Measurements from ENCODE around the gene CSNK1G2.

DNA sequence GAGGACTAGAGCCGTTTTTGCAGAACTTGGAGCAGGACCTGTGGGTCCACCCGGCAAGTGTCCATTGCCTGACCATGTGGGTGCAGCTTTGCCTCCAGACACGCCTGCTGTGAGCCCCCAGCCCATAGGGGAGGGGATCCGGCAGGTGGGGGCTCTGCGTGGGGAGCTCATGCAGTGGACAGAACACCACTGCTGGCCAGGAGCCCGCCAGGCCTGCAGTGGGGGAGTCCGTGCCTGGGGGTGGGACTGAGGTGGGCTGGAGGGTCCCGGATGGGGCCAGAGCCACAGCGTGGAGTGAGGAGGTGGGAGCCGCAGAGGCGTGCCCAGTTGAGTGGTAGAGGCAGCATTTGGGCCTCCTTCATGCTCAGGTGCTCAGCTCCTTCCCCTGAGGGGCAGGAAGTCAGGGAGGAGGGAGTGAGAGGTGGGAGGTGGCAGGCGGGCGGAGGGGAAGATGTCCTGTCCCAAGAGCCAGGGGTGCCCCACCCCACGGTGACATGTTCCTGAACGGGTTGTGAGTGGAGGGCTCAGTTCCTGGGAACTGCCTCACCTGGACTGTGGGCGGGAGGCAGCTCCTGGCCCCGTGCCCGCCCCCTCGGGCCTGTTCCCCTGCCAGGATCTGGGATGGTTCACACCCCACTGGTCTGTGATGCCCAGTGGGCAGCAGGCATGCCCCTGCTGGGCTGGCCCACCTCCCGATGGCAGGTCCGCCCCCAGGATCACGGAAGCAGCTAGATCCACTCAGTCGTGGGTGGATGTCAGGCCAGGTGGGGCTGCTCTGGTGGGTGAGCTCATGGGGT lies 27.0 kb upstream of the CSNK1G2 start:
- no peak for TF ChIP-seq POLR2A (IDR thresholded peaks at IDR 0.05)
- TF ChIP-seq, protein P1, sequence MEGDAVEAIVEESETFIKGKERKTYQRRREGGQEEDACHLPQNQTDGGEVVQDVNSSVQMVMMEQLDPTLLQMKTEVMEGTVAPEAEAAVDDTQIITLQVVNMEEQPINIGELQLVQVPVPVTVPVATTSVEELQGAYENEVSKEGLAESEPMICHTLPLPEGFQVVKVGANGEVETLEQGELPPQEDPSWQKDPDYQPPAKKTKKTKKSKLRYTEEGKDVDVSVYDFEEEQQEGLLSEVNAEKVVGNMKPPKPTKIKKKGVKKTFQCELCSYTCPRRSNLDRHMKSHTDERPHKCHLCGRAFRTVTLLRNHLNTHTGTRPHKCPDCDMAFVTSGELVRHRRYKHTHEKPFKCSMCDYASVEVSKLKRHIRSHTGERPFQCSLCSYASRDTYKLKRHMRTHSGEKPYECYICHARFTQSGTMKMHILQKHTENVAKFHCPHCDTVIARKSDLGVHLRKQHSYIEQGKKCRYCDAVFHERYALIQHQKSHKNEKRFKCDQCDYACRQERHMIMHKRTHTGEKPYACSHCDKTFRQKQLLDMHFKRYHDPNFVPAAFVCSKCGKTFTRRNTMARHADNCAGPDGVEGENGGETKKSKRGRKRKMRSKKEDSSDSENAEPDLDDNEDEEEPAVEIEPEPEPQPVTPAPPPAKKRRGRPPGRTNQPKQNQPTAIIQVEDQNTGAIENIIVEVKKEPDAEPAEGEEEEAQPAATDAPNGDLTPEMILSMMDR (IDR thresholded peaks at IDR 0.05): no peak
- no peak for TF ChIP-seq POLR2AphosphoS5 (IDR thresholded peaks at IDR 0.05)
